Activated T-cell treated with anti-CD3 and anti-CD28 coated beads, Interleukin-2, amount 50 U/mL, for 24 hours (primary cell): ENCODE results near the gene KAT2A.

Experiments used
- DNase-seq: peaks from one replicate; pipeline ENCODE4 v3.0.0-alpha.2; 2020
- H3K27ac Mint-ChIP-seq: 2 replicates; pipeline ENCODE4 v1.8.0; 2020; ENCODE audit warnings: mild to moderate bottlenecking, mixed read lengths
- H3K27me3 Mint-ChIP-seq: 2 replicates; pipeline ENCODE4 v1.8.0; 2020; ENCODE audit warnings: mixed read lengths
- H3K36me3 Mint-ChIP-seq: 2 replicates; pipeline ENCODE4 v1.8.0; 2020; ENCODE audit warnings: low read depth, mixed read lengths
- H3K4me1 Mint-ChIP-seq: 2 replicates; pipeline ENCODE4 v1.8.0; 2020; ENCODE audit warnings: low read depth, mixed read lengths
- H3K4me3 Mint-ChIP-seq: 2 replicates; pipeline ENCODE4 v1.8.0; 2020; ENCODE audit warnings: mild to moderate bottlenecking, moderate library complexity, mixed read lengths
- H3K9me3 Mint-ChIP-seq: 2 replicates; pipeline ENCODE4 v1.8.0; 2020; ENCODE audit warnings: mixed read lengths

KAT2A gene

GRCh38 chr17:42097691-42098631 is 23.2 kb downstream of the KAT2A start, which contains the start of gene ZNF385C:
ZNF385C (minus strand) TSS chr17:42098473; CDS start chr17:42063056, 35,417 bp downstream.
- Mint-ChIP-seq H3K27me3 (peaks cover 19% of the 10 kb centered on the region), H3K4me1 (peaks cover 8% of the 10 kb centered on the region), H3K36me3 (no peaks in the 10 kb centered on the region), H3K9me3 (no peaks in the 10 kb centered on the region), H3K4me3 (peak within 1 kb of the TSS; percentile 12), H3K27ac (no peak within 1 kb of the TSS)
- DNase-seq, result peak; percentile 67

- Mint-ChIP-seq H3K27me3 (peaks cover 19% of the 10 kb centered on the region), H3K4me1 (peaks cover 8% of the 10 kb centered on the region), H3K9me3 (no peaks in the 10 kb centered on the region), H3K27ac (no peak overlapping the region), H3K4me3 (no peak overlapping the region), H3K36me3 (no peaks in the 10 kb centered on the region)
- no peak for DNase-seq
These were observed 24.6 kb downstream of the KAT2A start for GRCh38 chr17:42096360-42097111.

- no peak overlapping the region for H3K27ac Mint-ChIP-seq
- peaks cover 8% of the 10 kb centered on the region for H3K4me1 Mint-ChIP-seq
- no peak overlapping the region for H3K4me3 Mint-ChIP-seq
- peaks cover 21% of the 10 kb centered on the region for H3K27me3 Mint-ChIP-seq
- DNase-seq, result no peak
- no peaks in the 10 kb centered on the region for H3K36me3 Mint-ChIP-seq
- no peaks in the 10 kb centered on the region for H3K9me3 Mint-ChIP-seq
These were observed 26.6 kb downstream of the KAT2A start for GRCh38 chr17:42094375-42095069.

- H3K4me3 Mint-ChIP-seq, result no peak overlapping the region
- H3K27ac Mint-ChIP-seq, result no peak overlapping the region
- no peak for DNase-seq
- H3K4me1 Mint-ChIP-seq, result peaks cover 5% of the 10 kb centered on the region
- H3K27me3 Mint-ChIP-seq, result peaks cover 24% of the 10 kb centered on the region
- H3K9me3 Mint-ChIP-seq, result no peaks in the 10 kb centered on the region
- no peaks in the 10 kb centered on the region for H3K36me3 Mint-ChIP-seq
These were observed 28.2 kb downstream of the KAT2A start for GRCh38 chr17:42092939-42093338.

GRCh38 chr17:42090964-42091790 is 30.0 kb downstream of the KAT2A start:
- Mint-ChIP-seq H3K36me3 (no peaks in the 10 kb centered on the region), H3K4me1 (no peaks in the 10 kb centered on the region), H3K9me3 (no peaks in the 10 kb centered on the region), H3K27me3 (peaks cover 8% of the 10 kb centered on the region), H3K4me3 (no peak overlapping the region), H3K27ac (no peak overlapping the region)
- no peak for DNase-seq

- Mint-ChIP-seq H3K4me1 (no peaks in the 10 kb centered on the region), H3K4me3 (no peak overlapping the region), H3K27ac (no peak overlapping the region), H3K36me3 (no peaks in the 10 kb centered on the region), H3K9me3 (no peaks in the 10 kb centered on the region), H3K27me3 (peaks cover 8% of the 10 kb centered on the region)
- DNase-seq, result no peak
These were observed 32.4 kb downstream of the KAT2A start for GRCh38 chr17:42088736-42089135.

- Mint-ChIP-seq H3K27me3 (peaks cover 8% of the 10 kb centered on the region), H3K27ac (no peak overlapping the region)
These were observed 33.1 kb downstream of the KAT2A start for GRCh38 chr17:42087736-42088705.

GRCh38 chr17:42087042-42087701 is 34.0 kb downstream of the KAT2A start:
- Mint-ChIP-seq H3K36me3 (no peaks in the 10 kb centered on the region), H3K4me3 (no peak overlapping the region), H3K9me3 (no peaks in the 10 kb centered on the region), H3K27me3 (peaks cover 8% of the 10 kb centered on the region), H3K27ac (no peak overlapping the region), H3K4me1 (no peaks in the 10 kb centered on the region)
- no peak for DNase-seq

More at GRCh38 chr17:42087736-42088705, 33.1 kb downstream of the KAT2A start:
- Mint-ChIP-seq H3K4me3 (no peak overlapping the region), H3K36me3 (no peaks in the 10 kb centered on the region), H3K9me3 (no peaks in the 10 kb centered on the region), H3K4me1 (no peaks in the 10 kb centered on the region)
- no peak for DNase-seq

- Mint-ChIP-seq H3K9me3 (no peaks in the 10 kb centered on the region), H3K27me3 (no peaks in the 10 kb centered on the region), H3K4me3 (no peak overlapping the region), H3K4me1 (no peaks in the 10 kb centered on the region), H3K36me3 (no peaks in the 10 kb centered on the region), H3K27ac (no peak overlapping the region)
- no peak for DNase-seq
These were observed 39.5 kb downstream of the KAT2A start for GRCh38 chr17:42081516-42082129.

- Mint-ChIP-seq H3K27me3 (peaks cover 2% of the 10 kb centered on the region), H3K4me3 (no peak overlapping the region), H3K9me3 (no peaks in the 10 kb centered on the region), H3K36me3 (no peaks in the 10 kb centered on the region), H3K4me1 (no peaks in the 10 kb centered on the region), H3K27ac (no peak overlapping the region)
- DNase-seq, result no peak
These were observed 41.6 kb downstream of the KAT2A start for GRCh38 chr17:42079541-42079940.

- no peak overlapping the region for H3K4me3 Mint-ChIP-seq
- no peaks in the 10 kb centered on the region for H3K4me1 Mint-ChIP-seq
- no peak overlapping the region for H3K27ac Mint-ChIP-seq
- DNase-seq, result no peak
- no peaks in the 10 kb centered on the region for H3K9me3 Mint-ChIP-seq
- peaks cover 10% of the 10 kb centered on the region for H3K27me3 Mint-ChIP-seq
- no peaks in the 10 kb centered on the region for H3K36me3 Mint-ChIP-seq
These were observed 42.6 kb downstream of the KAT2A start for GRCh38 chr17:42078396-42079043.

GRCh38 chr17:42077755-42078154 is 43.4 kb downstream of the KAT2A start:
- Mint-ChIP-seq H3K4me1 (peaks cover 2% of the 10 kb centered on the region), H3K4me3 (no peak overlapping the region), H3K27ac (no peak overlapping the region), H3K27me3 (peaks cover 17% of the 10 kb centered on the region), H3K36me3 (no peaks in the 10 kb centered on the region), H3K9me3 (no peaks in the 10 kb centered on the region)
- DNase-seq, result no peak
